Measurements from ENCODE around the gene DCDC2. TPM values are rescaled to one million over a fixed set of nuclear protein-coding genes. Genes with fewer than 3 reads are reported as not detected.

The DCDC2 gene
- total RNA-seq, 1 experiment from 2014 or later = 191 TPM

DNA sequence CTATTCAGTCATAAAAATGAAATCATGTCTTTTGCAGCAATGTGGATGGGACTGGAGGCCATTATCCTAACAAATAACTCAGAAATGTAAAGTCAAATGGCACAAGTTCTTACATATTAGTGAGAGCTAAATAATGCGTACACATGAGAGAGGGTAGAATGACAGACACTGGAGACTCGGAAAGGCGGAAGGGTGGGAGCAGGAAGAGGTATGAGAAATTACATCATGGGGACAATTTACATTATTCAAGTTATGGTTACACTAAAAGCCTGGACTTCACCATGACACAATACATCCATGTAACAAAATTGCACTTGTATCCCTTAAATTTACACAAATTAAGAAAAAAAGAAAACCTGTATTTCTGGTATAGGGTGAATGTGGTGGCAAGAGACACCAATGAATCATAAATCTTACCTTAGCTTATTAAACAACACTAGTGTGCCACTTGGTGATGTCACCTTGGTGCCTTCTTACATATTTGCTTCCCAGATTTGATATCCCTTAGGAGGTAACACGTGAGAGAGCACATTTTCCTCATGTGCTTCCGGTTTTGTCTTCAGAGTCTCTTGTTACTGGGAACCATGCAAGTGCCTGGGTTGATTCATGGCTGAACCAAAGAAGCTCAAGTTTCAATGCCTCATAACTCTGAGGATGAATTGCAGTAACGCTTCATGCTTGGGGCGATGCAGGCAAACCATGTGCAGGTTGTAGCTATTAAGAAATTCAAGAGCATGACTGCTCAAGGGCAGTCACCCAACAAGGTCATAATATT, 84.6 kb downstream of the DCDC2 start:
- Mint-ChIP-seq H3K4me3 (ENCODE audit: unreplicated experiment) (no peak overlapping the region), H3K27ac (ENCODE audit: unreplicated experiment) (no peak overlapping the region), H3K4me1 (ENCODE audit: low read depth, unreplicated experiment) (peaks cover 30% of the 10 kb centered on the region), H3K27me3 (ENCODE audit: insufficient read depth, unreplicated experiment) (no peaks in the 10 kb centered on the region), H3K36me3 (ENCODE audit: insufficient read depth, unreplicated experiment) (peaks cover 90% of the 10 kb centered on the region), H3K9me3 (ENCODE audit: unreplicated experiment) (no peaks in the 10 kb centered on the region)
- TF ChIP-seq, protein P1, sequence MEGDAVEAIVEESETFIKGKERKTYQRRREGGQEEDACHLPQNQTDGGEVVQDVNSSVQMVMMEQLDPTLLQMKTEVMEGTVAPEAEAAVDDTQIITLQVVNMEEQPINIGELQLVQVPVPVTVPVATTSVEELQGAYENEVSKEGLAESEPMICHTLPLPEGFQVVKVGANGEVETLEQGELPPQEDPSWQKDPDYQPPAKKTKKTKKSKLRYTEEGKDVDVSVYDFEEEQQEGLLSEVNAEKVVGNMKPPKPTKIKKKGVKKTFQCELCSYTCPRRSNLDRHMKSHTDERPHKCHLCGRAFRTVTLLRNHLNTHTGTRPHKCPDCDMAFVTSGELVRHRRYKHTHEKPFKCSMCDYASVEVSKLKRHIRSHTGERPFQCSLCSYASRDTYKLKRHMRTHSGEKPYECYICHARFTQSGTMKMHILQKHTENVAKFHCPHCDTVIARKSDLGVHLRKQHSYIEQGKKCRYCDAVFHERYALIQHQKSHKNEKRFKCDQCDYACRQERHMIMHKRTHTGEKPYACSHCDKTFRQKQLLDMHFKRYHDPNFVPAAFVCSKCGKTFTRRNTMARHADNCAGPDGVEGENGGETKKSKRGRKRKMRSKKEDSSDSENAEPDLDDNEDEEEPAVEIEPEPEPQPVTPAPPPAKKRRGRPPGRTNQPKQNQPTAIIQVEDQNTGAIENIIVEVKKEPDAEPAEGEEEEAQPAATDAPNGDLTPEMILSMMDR (IDR thresholded peaks at IDR 0.05; ENCODE audit: insufficient read depth in 1 of 2, low read depth in 1 of 2, low read length in 1 of 2, severe bottlenecking in 1 of 2, unreplicated experiment in 1 of 2) = no peak
- Histone ChIP-seq H3K4me3 (ENCODE audit: low read depth, low read length) (no peak overlapping the region), H3K4me1 (peaks cover 31% of the 10 kb centered on the region), H3K27me3 (replicated peaks; ENCODE audit: control insufficient read depth, insufficient read depth, low read length) (no peaks in the 10 kb centered on the region), H3K9me3 (no peaks in the 10 kb centered on the region; the same call in 1 of the 2 replicates), H3K36me3 (ENCODE audit: control insufficient read depth, insufficient read depth, low read length) (no peaks in the 10 kb centered on the region; the same call in 1 of the 2 replicates)
- intact Hi-C loops (cut with micrococcal nuclease; ENCODE audit: unreplicated experiment) = no loop called here
- ChIA-PET POLR2A (no interaction called here), CTCF (interaction anchor here (1.8 kb wide), 1 partner anchor 10 kb away, joined by 6 read pairs; no protein-coding TSS in a partner anchor)
- BruUV-seq (replicated peaks) = no TSS peak
- no peak for DNase-seq

DNA sequence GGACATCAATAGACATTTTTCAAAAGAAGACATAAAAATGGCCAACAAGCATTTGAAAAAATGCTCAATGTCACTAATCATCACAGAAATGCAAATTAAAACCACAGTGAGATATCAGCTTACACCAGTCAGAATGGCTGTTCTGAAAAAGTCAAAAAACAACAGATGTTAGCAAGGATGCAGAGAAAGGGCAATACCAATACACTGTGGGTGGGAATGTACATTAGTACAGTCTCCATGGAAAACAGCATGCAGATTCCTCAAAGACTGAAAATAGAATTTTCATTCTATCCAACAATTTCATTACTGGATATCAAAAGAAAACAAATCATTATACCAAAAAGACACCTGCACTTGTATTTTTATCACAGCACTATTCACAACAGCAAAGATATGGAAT, 85.3 kb downstream of the DCDC2 start:
- peaks cover 90% of the 10 kb centered on the region for H3K36me3 Mint-ChIP-seq (ENCODE audit: insufficient read depth, unreplicated experiment)
- Histone ChIP-seq H3K4me3 (ENCODE audit: low read depth, low read length) (no peak overlapping the region), H3K4me1 (peaks cover 31% of the 10 kb centered on the region), H3K9me3 (no peaks in the 10 kb centered on the region; the same call in 1 of the 2 replicates), H3K36me3 (ENCODE audit: control insufficient read depth, insufficient read depth, low read length) (no peaks in the 10 kb centered on the region; the same call in 1 of the 2 replicates), H3K27me3 (replicated peaks; ENCODE audit: control insufficient read depth, insufficient read depth, low read length) (no peaks in the 10 kb centered on the region)
- BruUV-seq (replicated peaks) = no TSS peak
- H3K27ac Mint-ChIP-seq (ENCODE audit: unreplicated experiment) = no peak overlapping the region
- ChIA-PET POLR2A (no interaction called here), CTCF (no interaction called here)
- TF ChIP-seq, protein P1 (IDR thresholded peaks at IDR 0.05; ENCODE audit: insufficient read depth in 1 of 2, low read depth in 1 of 2, low read length in 1 of 2, severe bottlenecking in 1 of 2, unreplicated experiment in 1 of 2) = no peak
- no peak for DNase-seq
- H3K4me3 Mint-ChIP-seq (ENCODE audit: unreplicated experiment) = no peak overlapping the region
- no peaks in the 10 kb centered on the region for H3K9me3 Mint-ChIP-seq (ENCODE audit: unreplicated experiment)
- intact Hi-C loops (cut with micrococcal nuclease; ENCODE audit: unreplicated experiment) = no loop called here
- H3K4me1 Mint-ChIP-seq (ENCODE audit: low read depth, unreplicated experiment) = peaks cover 27% of the 10 kb centered on the region
- no peaks in the 10 kb centered on the region for H3K27me3 Mint-ChIP-seq (ENCODE audit: insufficient read depth, unreplicated experiment)

DNA sequence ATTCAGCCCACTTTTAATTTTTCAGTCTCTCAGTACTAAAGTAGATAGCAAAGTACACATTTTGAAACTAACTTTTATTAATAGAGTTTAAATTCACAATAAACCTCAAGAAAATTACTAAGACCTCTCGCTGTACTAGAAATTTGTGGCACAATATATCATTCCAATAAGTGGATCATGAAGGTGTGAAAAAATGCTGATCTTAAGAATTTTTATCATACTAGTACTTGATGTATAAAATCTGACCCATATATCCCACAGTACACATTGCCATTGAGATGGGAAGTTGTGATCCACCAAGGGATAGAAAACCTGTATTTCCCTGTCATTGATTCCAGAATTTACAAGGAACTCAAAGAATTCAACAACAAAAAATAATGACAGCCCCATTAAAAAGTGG, 85.7 kb downstream of the DCDC2 start:
- H3K27me3 Mint-ChIP-seq (ENCODE audit: insufficient read depth, unreplicated experiment) = no peaks in the 10 kb centered on the region
- DNase-seq = no peak
- no TSS peak for BruUV-seq (replicated peaks)
- no peak overlapping the region for H3K27ac Mint-ChIP-seq (ENCODE audit: unreplicated experiment)
- H3K9me3 ChIP-seq = no peaks in the 10 kb centered on the region; the same call in 1 of the 2 replicates
- H3K4me3 Mint-ChIP-seq (ENCODE audit: unreplicated experiment) = no peak overlapping the region
- TF ChIP-seq, protein P1 (IDR thresholded peaks at IDR 0.05; ENCODE audit: insufficient read depth in 1 of 2, low read depth in 1 of 2, low read length in 1 of 2, severe bottlenecking in 1 of 2, unreplicated experiment in 1 of 2) = no peak
- no peak overlapping the region for H3K4me3 ChIP-seq (ENCODE audit: low read depth, low read length)
- no peaks in the 10 kb centered on the region for H3K27me3 ChIP-seq (replicated peaks; ENCODE audit: control insufficient read depth, insufficient read depth, low read length)
- ChIA-PET POLR2A (no interaction called here), CTCF (no interaction called here)
- H3K4me1 ChIP-seq = peaks cover 31% of the 10 kb centered on the region
- H3K4me1 Mint-ChIP-seq (ENCODE audit: low read depth, unreplicated experiment) = peaks cover 23% of the 10 kb centered on the region
- no peaks in the 10 kb centered on the region; the same call in 1 of the 2 replicates for H3K36me3 ChIP-seq (ENCODE audit: control insufficient read depth, insufficient read depth, low read length)
- intact Hi-C loops (cut with micrococcal nuclease; ENCODE audit: unreplicated experiment) = no loop called here
- no peaks in the 10 kb centered on the region for H3K9me3 Mint-ChIP-seq (ENCODE audit: unreplicated experiment)
- H3K36me3 Mint-ChIP-seq (ENCODE audit: insufficient read depth, unreplicated experiment) = peaks cover 90% of the 10 kb centered on the region

All from Caco-2 (cell line).